HepG2 (cell line): ENCODE results near the gene GLE1. TPM values are rescaled to one million over a fixed set of nuclear protein-coding genes. Genes with fewer than 3 reads are reported as not detected.

Experiments
- ATAC-seq: fragments of 200-7000 bp; cut with Tn5 transposase; 3 replicates; pipeline ENCODE4 v1.9.1; 2020; ENCODE audit warnings: mild to moderate bottlenecking, moderate library complexity
- BruUV-seq: library from RNA; stranded (reverse); fragments of 400-500 nt; replicated peaks from 2 replicates; lab custom pipeline; 2021; lab: Mats Ljungman, UMichigan
- CTCF ChIA-PET: fragments of 300-600 bp; formaldehyde crosslinking; extraction: SDS; loops from one replicate; lab custom pipeline; 2021; ENCODE audit warnings: low total read pairs, inconsistent platforms, low intra/inter-chr PET ratio; lab: Yijun Ruan, JAX
- POLR2A ChIA-PET: fragments of 350-600 bp; sonication (Branson Sonifier 250); formaldehyde crosslinking; loops from one replicate; lab custom pipeline; 2020; ENCODE audit warnings: antibody characterized with exemption, inconsistent platforms; lab: Yijun Ruan, JAX
- DNase-seq: peaks from one replicate; pipeline ENCODE4 v3.0.0-alpha.2; 2015; ENCODE audit warnings: low spot score
- FAIRE-seq: peaks from 3 replicates; lab custom pipeline; 2011; peaks lifted over from hg19 to GRCh38; lab: Jason Lieb, UNC
- H2AFZ ChIP-seq: one replicate; pipeline ENCODE4 v1.6.1; 2011; ENCODE audit warnings: low read length, inconsistent platforms
- H3K27ac ChIP-seq: fragments of 300-600 bp; 3 replicates; pipeline ENCODE4 v1.8.0; 2011; ENCODE audit warnings: mixed run types, mild to moderate bottlenecking, mixed read lengths, low read length, inconsistent platforms; ENCODE audit not compliant: insufficient read depth; ENCODE audit errors: extremely low read length
- H3K27me3 ChIP-seq, 2 experiments: fragments of 200-600 bp in 1 of 2; 2 replicates in 1 of 2; 3 replicates in 1 of 2; pipeline versions ENCODE4 v1.6.0 to v1.8.0; 2011; ENCODE audit warnings: low read length in 2 of 2, mild to moderate bottlenecking in 2 of 2, moderate library complexity in 2 of 2, inconsistent platforms in 1 of 2; ENCODE audit not compliant: insufficient read depth in 2 of 2, control insufficient read depth in 1 of 2
- H3K36me3 ChIP-seq, 2 experiments: fragments of 200-600 bp in 1 of 2; replicated peaks in 1 of 2; 2 replicates in 1 of 2; 3 replicates in 1 of 2; pipeline versions ENCODE4 v1.5.1 to v1.8.0; 2011; ENCODE audit warnings: low read length in 2 of 2, inconsistent platforms in 1 of 2; ENCODE audit not compliant: insufficient read depth in 2 of 2, control insufficient read depth in 1 of 2
- H3K4me1 ChIP-seq: 2 replicates; pipeline ENCODE4 v1.5.1; 2012; ENCODE audit warnings: low read length, inconsistent platforms; ENCODE audit not compliant: insufficient read depth
- H3K4me2 ChIP-seq: 2 replicates; pipeline ENCODE4 v1.6.0; 2011; ENCODE audit warnings: low read depth, low read length, inconsistent platforms
- H3K4me3 ChIP-seq, 3 experiments: fragments of 200-600 bp in 1 of 3; sonication (generic), shearing (Covaris generic) in 1 of 3; replicated peaks in 1 of 3; 2 replicates each; pipeline ENCODE4 v1.5.1; 2011 to 2016; ENCODE audit warnings: low read length in 3 of 3, inconsistent platforms in 2 of 3, low read depth in 2 of 3, mild to moderate bottlenecking in 2 of 3, control low read depth in 1 of 3, mixed read lengths in 1 of 3; ENCODE audit not compliant: insufficient read depth in 1 of 3
- H3K79me2 ChIP-seq: one replicate; pipeline ENCODE4 v1.6.1; 2011; ENCODE audit warnings: low read length, inconsistent platforms; ENCODE audit not compliant: insufficient read depth
- H3K9ac ChIP-seq: 2 replicates; pipeline ENCODE4 v1.6.0; 2011; ENCODE audit warnings: mild to moderate bottlenecking, low read depth, low read length, inconsistent platforms; ENCODE audit not compliant: insufficient read depth
- H3K9me3 ChIP-seq: 2 replicates; pipeline ENCODE4 v1.5.1; 2012; ENCODE audit warnings: mild to moderate bottlenecking, low read length
- H4K20me1 ChIP-seq: 2 replicates; pipeline ENCODE4 v1.6.0; 2011; ENCODE audit warnings: inconsistent platforms, mild to moderate bottlenecking, low read length, moderate library complexity; ENCODE audit not compliant: insufficient read depth
- BHLHE40 ChIP-seq: IDR thresholded peaks from 2 replicates; pipeline ENCODE4 v1.6.1; 2011; ENCODE audit warnings: low read length, improper control_type of control experiment
- GTF2F1 ChIP-seq: fragments of 150-350 bp; IDR thresholded peaks from 2 replicates; pipeline ENCODE4 v1.6.1; 2014; ENCODE audit warnings: low read length
- IRX3 ChIP-seq: sonication (generic); formaldehyde crosslinking; IDR thresholded peaks from 2 replicates; pipeline ENCODE4 v1.8.1; 2023; ENCODE audit warnings: mild to moderate bottlenecking, low read depth, missing genetic modification reagents, borderline replicate concordance
- ISL2 ChIP-seq: sonication (generic); formaldehyde crosslinking; IDR thresholded peaks from 2 replicates; pipeline ENCODE4 v1.5.0; 2020; ENCODE audit warnings: missing genetic modification reagents
- KLF6 ChIP-seq: IDR thresholded peaks from 2 replicates; pipeline ENCODE4 v1.8.0; 2016; ENCODE audit warnings: missing biosample characterization, missing genetic modification reagents
- MED1 ChIP-seq: sonication (generic); formaldehyde crosslinking; IDR thresholded peaks from 2 replicates; pipeline ENCODE4 v1.4.0; 2020; ENCODE audit warnings: missing genetic modification reagents
- MED8 ChIP-seq: sonication (generic); formaldehyde crosslinking; IDR thresholded peaks from 2 replicates; pipeline ENCODE4 v1.8.1; 2023; ENCODE audit warnings: mild to moderate bottlenecking, missing genetic modification reagents; ENCODE audit not compliant: insufficient replicate concordance
- MTA1 ChIP-seq: sonication (generic); formaldehyde crosslinking; IDR thresholded peaks from 2 replicates; pipeline ENCODE4 v1.4.0; 2020; ENCODE audit warnings: missing genetic modification reagents, mild to moderate bottlenecking, borderline replicate concordance
- NR2C2 ChIP-seq: sonication (generic); formaldehyde crosslinking; IDR thresholded peaks from 2 replicates; pipeline ENCODE4 v1.4.0; 2020; ENCODE audit warnings: missing genetic modification reagents, mild to moderate bottlenecking, moderate library complexity, borderline replicate concordance
- PCBP2 ChIP-seq: fragments of 200-400 bp; formaldehyde crosslinking; optimal IDR thresholded peaks from 2 replicates; pipeline ENCODE3; 2018; ENCODE audit warnings: low read length, low read depth; ENCODE audit not compliant: poor library complexity, severe bottlenecking
- SCMH1 ChIP-seq: sonication (generic); formaldehyde crosslinking; IDR thresholded peaks from 2 replicates; pipeline ENCODE4 v1.9.0; 2021; ENCODE audit warnings: missing genetic modification reagents, mild to moderate bottlenecking, borderline replicate concordance
- ZNF232 ChIP-seq: sonication (generic); formaldehyde crosslinking; IDR thresholded peaks from 2 replicates; pipeline ENCODE4 v1.4.0; 2020; ENCODE audit warnings: missing genetic modification reagents, borderline replicate concordance
- ZNF383 ChIP-seq: sonication (generic); formaldehyde crosslinking; IDR thresholded peaks from 2 replicates; pipeline ENCODE4 v1.4.0; 2020; ENCODE audit warnings: missing genetic modification reagents, mild to moderate bottlenecking, borderline replicate concordance
- ZNF737 ChIP-seq: sonication (generic); formaldehyde crosslinking; IDR thresholded peaks from 2 replicates; pipeline ENCODE4 v1.5.0; 2020; ENCODE audit warnings: missing genetic modification reagents, mild to moderate bottlenecking, borderline replicate concordance
- WGBS: methylation state at CpG from one replicate; pipeline ENCODE4 v1.1.6; 2017; ENCODE audit warnings: low lambda C conversion rate; 5-methylcytosine and 5-hydroxymethylcytosine counted together
- in situ Hi-C: cut with HindIII; loops from 2 replicates; pipeline ENCODE4 v1.10.0; 2017; ENCODE audit warnings: low pct_unique_long_range_greater_than_20kb; ENCODE audit not compliant: extremely low pct_ligation_motif_present
- intact Hi-C: fragments of 100-400 bp; cut with micrococcal nuclease; formaldehyde crosslinking; loops from one replicate; pipeline ENCODE4 v1.10.0; 2022; ENCODE audit not compliant: unreplicated experiment
- polyA plus RNA-seq, 8 experiments: library from polyadenylated mRNA; depleted of rRNA in 3 of 8; stranded (reverse) in 7 of 8; unstranded in 1 of 8; fragments of >200 nt; fragmentation: Illumina TruSeq in 4 of 8; extraction: Trizol in 4 of 8; gene quantifications; 2 replicates each; pipeline versions ENCODE4 v1.2.1 to v1.2.3, GENCODE V29; 2011 to 2016; ENCODE audit warnings: low read depth in 4 of 8, missing spikeins in 1 of 8, mixed read lengths in 1 of 8; ENCODE audit not compliant: insufficient read depth in 1 of 8
- total RNA-seq, 5 experiments: library from RNA; depleted of rRNA; stranded (reverse); fragments of >200 nt; fragmentation: Illumina TruSeq; extraction: Trizol; gene quantifications; 2 replicates each; pipeline ENCODE4 v1.2.3, GENCODE V29; 2016; ENCODE audit warnings: low read depth in 1 of 5
- TF ChIP-seq, protein P1 (sequence below): fragments of 450-650 bp; IDR thresholded peaks from 2 replicates; pipeline ENCODE4 v1.6.1; 2017
- TF ChIP-seq, protein P2 (sequence below): sonication (generic); formaldehyde crosslinking; IDR thresholded peaks from 2 replicates; pipeline ENCODE4 v1.8.1; 2023; ENCODE audit warnings: missing genetic modification reagents, inconsistent platforms, borderline replicate concordance

GLE1 gene
- total and polyA plus RNA-seq, 2 of the 13 experiments (the other 11 are each of a cell fraction or from before 2014, with no cell fraction given) = 14.7 to 28.8 TPM

DNA sequence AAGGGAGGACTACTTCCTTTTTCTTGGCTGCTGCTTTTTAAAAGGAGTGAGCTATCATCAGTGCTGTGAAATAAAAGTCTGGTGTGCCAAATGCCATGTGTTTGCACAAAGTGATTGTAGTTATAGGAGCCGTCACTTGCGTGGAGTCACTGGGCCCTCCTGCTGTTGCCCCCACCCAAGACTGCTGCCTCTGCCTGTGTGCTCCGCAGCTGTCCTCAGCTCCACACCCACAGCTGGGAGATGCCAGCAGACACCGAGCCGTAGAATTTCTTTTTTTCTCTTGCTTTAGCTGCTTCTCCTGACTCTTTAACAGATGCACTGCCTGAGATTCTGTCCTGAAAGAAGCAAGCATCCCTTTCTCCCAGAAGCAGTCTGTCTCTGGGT is 9.8 kb upstream of the GLE1 start:
- TF ChIP-seq ISL2 (CRISPR knock-in tag) (no peak), MTA1 (CRISPR knock-in tag) (no peak), ZNF232 (CRISPR knock-in tag) (no peak), MED1 (CRISPR knock-in tag) (no peak), SCMH1 (no peak), PCBP2 (no peak), ZNF737 (CRISPR knock-in tag) (no peak), NR2C2 (CRISPR knock-in tag) (no peak), ZNF383 (CRISPR knock-in tag) (no peak), GTF2F1 (no peak), MED8 (CRISPR knock-in tag) (no peak), BHLHE40 (no peak), IRX3 (CRISPR knock-in tag) (no peak), KLF6 (CRISPR knock-in tag) (no peak)
- TF ChIP-seq, protein P1, sequence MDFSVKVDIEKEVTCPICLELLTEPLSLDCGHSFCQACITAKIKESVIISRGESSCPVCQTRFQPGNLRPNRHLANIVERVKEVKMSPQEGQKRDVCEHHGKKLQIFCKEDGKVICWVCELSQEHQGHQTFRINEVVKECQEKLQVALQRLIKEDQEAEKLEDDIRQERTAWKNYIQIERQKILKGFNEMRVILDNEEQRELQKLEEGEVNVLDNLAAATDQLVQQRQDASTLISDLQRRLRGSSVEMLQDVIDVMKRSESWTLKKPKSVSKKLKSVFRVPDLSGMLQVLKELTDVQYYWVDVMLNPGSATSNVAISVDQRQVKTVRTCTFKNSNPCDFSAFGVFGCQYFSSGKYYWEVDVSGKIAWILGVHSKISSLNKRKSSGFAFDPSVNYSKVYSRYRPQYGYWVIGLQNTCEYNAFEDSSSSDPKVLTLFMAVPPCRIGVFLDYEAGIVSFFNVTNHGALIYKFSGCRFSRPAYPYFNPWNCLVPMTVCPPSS = no peak
- TF ChIP-seq, protein P2, sequence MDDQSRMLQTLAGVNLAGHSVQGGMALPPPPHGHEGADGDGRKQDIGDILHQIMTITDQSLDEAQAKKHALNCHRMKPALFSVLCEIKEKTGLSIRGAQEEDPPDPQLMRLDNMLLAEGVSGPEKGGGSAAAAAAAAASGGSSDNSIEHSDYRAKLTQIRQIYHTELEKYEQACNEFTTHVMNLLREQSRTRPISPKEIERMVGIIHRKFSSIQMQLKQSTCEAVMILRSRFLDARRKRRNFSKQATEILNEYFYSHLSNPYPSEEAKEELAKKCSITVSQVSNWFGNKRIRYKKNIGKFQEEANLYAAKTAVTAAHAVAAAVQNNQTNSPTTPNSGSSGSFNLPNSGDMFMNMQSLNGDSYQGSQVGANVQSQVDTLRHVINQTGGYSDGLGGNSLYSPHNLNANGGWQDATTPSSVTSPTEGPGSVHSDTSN (CRISPR knock-in tag) = no peak
- in situ Hi-C loops = no loop called here
- Histone ChIP-seq H3K9ac (no peak overlapping the region), H3K27me3 (no peaks in the 10 kb centered on the region), H2AFZ (no peak overlapping the region), H3K4me2 (no peak overlapping the region), H3K4me1 (peaks cover 17% of the 10 kb centered on the region), H3K9me3 (no peaks in the 10 kb centered on the region), H3K27ac (no peak overlapping the region), H3K79me2 (no peaks in the 10 kb centered on the region), H3K36me3 (peaks cover 19 to 49% of the 10 kb centered on the region in 2 experiments), H4K20me1 (no peaks in the 10 kb centered on the region), H3K4me3 (no peak overlapping the region)
- ChIA-PET CTCF (no interaction called here), POLR2A (interaction anchor here (1.6 to 2.1 kb wide), 2 partner anchors 10 to 141 kb away, joined by 5 to 11 read pairs; partner anchors contain the start of gene GLE1)
- ATAC-seq (no peak), DNase-seq (no peak), FAIRE-seq (no peak)
- 100% methylated on average over 5 of the region's 5 CpGs for WGBS
- BruUV-seq = no TSS peak
- intact Hi-C loops = no loop called here
